Muscle layer of duodenum (tissue), 2 donors: ENCODE results near the gene TNIP2.

Experiments used
- H3K27ac ChIP-seq: one replicate; pipeline ENCODE4 v1.7.0; 2013; ENCODE audit warnings: mild to moderate bottlenecking, low read length
- H3K27me3 ChIP-seq: one replicate; pipeline ENCODE4 v1.7.0; 2013; ENCODE audit warnings: low read depth, mild to moderate bottlenecking, control low read depth, low read length
- H3K36me3 ChIP-seq, 2 donors: one replicate each; pipeline ENCODE4 v1.7.0; 2013; ENCODE audit warnings: low read length in 2 of 2, control low read depth in 1 of 2, mild to moderate bottlenecking in 1 of 2; ENCODE audit not compliant: insufficient read depth in 2 of 2, control insufficient read depth in 1 of 2
- H3K4me1 ChIP-seq, 2 donors: one replicate each; pipeline ENCODE4 v1.7.0; 2013; ENCODE audit warnings: low read length in 2 of 2, mild to moderate bottlenecking in 2 of 2, control low read depth in 1 of 2, moderate library complexity in 1 of 2; ENCODE audit not compliant: insufficient read depth in 2 of 2, control insufficient read depth in 1 of 2
- H3K4me3 ChIP-seq, 2 donors: one replicate each; pipeline ENCODE4 v1.7.0; 2013; ENCODE audit warnings: low read length in 2 of 2, low read depth in 1 of 2, mild to moderate bottlenecking in 1 of 2
- H3K9me3 ChIP-seq, 2 donors: one replicate each; pipeline ENCODE4 v1.7.0; 2013; ENCODE audit warnings: low read length in 2 of 2, control low read depth in 1 of 2, mild to moderate bottlenecking in 1 of 2; ENCODE audit not compliant: control insufficient read depth in 1 of 2
- donor health status: healthy.

TNIP2 gene

GRCh38 chr4:2792396-2792710, 36.2 kb upstream of the TNIP2 start:
- Histone ChIP-seq H3K27me3 (no peaks in the 10 kb centered on the region), H3K4me1 (peaks cover 18 to 37% of the 10 kb centered on the region in 2 donors), H3K36me3 (no peaks in the 10 kb centered on the region), H3K27ac (no peak overlapping the region), H3K4me3 (no peak overlapping the region), H3K9me3 (no peaks in the 10 kb centered on the region)

- H3K36me3 ChIP-seq: no peaks in the 10 kb centered on the region
- no peaks in the 10 kb centered on the region for H3K27me3 ChIP-seq
- no peak overlapping the region for H3K27ac ChIP-seq
- peaks cover 18 to 31% of the 10 kb centered on the region in 2 donors for H3K4me1 ChIP-seq
- H3K4me3 ChIP-seq: no peak overlapping the region
- H3K9me3 ChIP-seq: no peaks in the 10 kb centered on the region
Observed at GRCh38 chr4:2791518-2792395, 35.6 kb upstream of the TNIP2 start.

GRCh38 chr4:2790583-2791517, 34.7 kb upstream of the TNIP2 start:
- Histone ChIP-seq H3K4me1 (peaks cover 18 to 22% of the 10 kb centered on the region in 2 donors), H3K27me3 (no peaks in the 10 kb centered on the region), H3K27ac (no peak overlapping the region), H3K36me3 (no peaks in the 10 kb centered on the region), H3K4me3 (no peak overlapping the region), H3K9me3 (no peaks in the 10 kb centered on the region)

- Histone ChIP-seq H3K27ac (no peak overlapping the region), H3K4me1 (peaks cover 14 to 17% of the 10 kb centered on the region in 2 donors)
Observed at GRCh38 chr4:2789793-2790582, 33.9 kb upstream of the TNIP2 start.

GRCh38 chr4:2789351-2789750, 33.2 kb upstream of the TNIP2 start:
- Histone ChIP-seq H3K9me3 (no peaks in the 10 kb centered on the region), H3K27me3 (no peaks in the 10 kb centered on the region), H3K36me3 (no peaks in the 10 kb centered on the region), H3K4me1 (peaks cover 11 to 14% of the 10 kb centered on the region in 2 donors), H3K27ac (no peak overlapping the region), H3K4me3 (no peak overlapping the region)

More at GRCh38 chr4:2789793-2790582, 33.9 kb upstream of the TNIP2 start:
- Histone ChIP-seq H3K9me3 (no peaks in the 10 kb centered on the region), H3K27me3 (no peaks in the 10 kb centered on the region), H3K36me3 (no peaks in the 10 kb centered on the region), H3K4me3 (no peak overlapping the region)

- peaks cover 5 to 7% of the 10 kb centered on the region in 2 donors for H3K4me1 ChIP-seq
- peaks cover 0 to 6% of the 10 kb centered on the region in 2 donors for H3K9me3 ChIP-seq
- H3K27ac ChIP-seq: no peak overlapping the region
- no peaks in the 10 kb centered on the region for H3K36me3 ChIP-seq
- H3K27me3 ChIP-seq: no peaks in the 10 kb centered on the region
- no peak overlapping the region for H3K4me3 ChIP-seq
Observed at GRCh38 chr4:2788532-2789103, 32.5 kb upstream of the TNIP2 start.

GRCh38 chr4:2788101-2788500, 32.0 kb upstream of the TNIP2 start:
- H3K4me3 ChIP-seq: no peak overlapping the region

GRCh38 chr4:2787230-2788100, 31.3 kb upstream of the TNIP2 start:
- Histone ChIP-seq H3K27ac (no peak overlapping the region), H3K4me1 (peaks cover 5 to 6% of the 10 kb centered on the region in 2 donors), H3K4me3 (no peak overlapping the region), H3K9me3 (peaks cover 0 to 6% of the 10 kb centered on the region in 2 donors), H3K36me3 (no peaks in the 10 kb centered on the region), H3K27me3 (no peaks in the 10 kb centered on the region)

More at GRCh38 chr4:2788101-2788500, 32.0 kb upstream of the TNIP2 start:
- H3K27me3 ChIP-seq: no peaks in the 10 kb centered on the region
- no peak overlapping the region for H3K27ac ChIP-seq
- peaks cover 0 to 6% of the 10 kb centered on the region in 2 donors for H3K9me3 ChIP-seq
- H3K4me1 ChIP-seq: peaks cover 5 to 6% of the 10 kb centered on the region in 2 donors
- no peaks in the 10 kb centered on the region for H3K36me3 ChIP-seq

- H3K4me3 ChIP-seq: no peak overlapping the region
- no peak overlapping the region for H3K27ac ChIP-seq
- peaks cover 0 to 6% of the 10 kb centered on the region in 2 donors for H3K9me3 ChIP-seq
- peaks cover 2 to 6% of the 10 kb centered on the region in 2 donors for H3K4me1 ChIP-seq
- no peaks in the 10 kb centered on the region for H3K27me3 ChIP-seq
- no peaks in the 10 kb centered on the region for H3K36me3 ChIP-seq
Observed at GRCh38 chr4:2786794-2787229, 30.7 kb upstream of the TNIP2 start.

GRCh38 chr4:2786152-2786671, 30.1 kb upstream of the TNIP2 start:
- H3K27me3 ChIP-seq: no peaks in the 10 kb centered on the region
- no peak overlapping the region for H3K4me3 ChIP-seq
- H3K27ac ChIP-seq: no peak overlapping the region

More at GRCh38 chr4:2786152-2786671, 30.1 kb upstream of the TNIP2 start:
- Histone ChIP-seq H3K9me3 (peaks cover 0 to 6% of the 10 kb centered on the region in 2 donors), H3K36me3 (no peaks in the 10 kb centered on the region), H3K4me1 (peaks cover 0 to 3% of the 10 kb centered on the region in 2 donors)
